ENCODE measurements around the gene MUS81. TPM values are rescaled to one million over a fixed set of nuclear protein-coding genes. Genes with fewer than 3 reads are reported as not detected.
A peak's percentile ranks its signal among the peaks of the same experiment; 100 is the strongest.

The MUS81 gene
- total RNA-seq, 1 experiment from 2014 or later: 74.6 TPM

GRCh38 chr11:65849366-65849765 lies 10.9 kb upstream of the MUS81 start:
- Mint-ChIP-seq H3K27ac (ENCODE audit: unreplicated experiment) (peak overlapping the region; percentile 59), H3K36me3 (ENCODE audit: insufficient read depth, unreplicated experiment) (peaks cover 58% of the 10 kb centered on the region), H3K27me3 (ENCODE audit: insufficient read depth, unreplicated experiment) (no peaks in the 10 kb centered on the region), H3K4me1 (ENCODE audit: low read depth, unreplicated experiment) (peaks cover 20% of the 10 kb centered on the region), H3K4me3 (ENCODE audit: unreplicated experiment) (no peak overlapping the region), H3K9me3 (ENCODE audit: unreplicated experiment) (no peaks in the 10 kb centered on the region)
- Histone ChIP-seq H3K36me3 (ENCODE audit: control insufficient read depth, insufficient read depth, low read length) (peaks cover 7% of the 10 kb centered on the region; the same call in 1 of the 2 replicates), H3K9me3 (0 out of 2 replicates have a peak, but pooled peaks cover 3% of the 10 kb centered on the region), H3K4me3 (ENCODE audit: low read depth, low read length) (no peak overlapping the region), H3K4me1 (peaks cover 25% of the 10 kb centered on the region), H3K27me3 (replicated peaks; ENCODE audit: control insufficient read depth, insufficient read depth, low read length) (no peaks in the 10 kb centered on the region)
- POLR2A ChIA-PET: interaction anchor here (0.6 to 1.8 kb wide), 3 partner anchors 9 to 274 kb away, joined by 4 to 10 read pairs (median 6); partner anchors contain the start of gene CFL1
- BruUV-seq (replicated peaks): no TSS peak
- intact Hi-C loops (cut with micrococcal nuclease; ENCODE audit: unreplicated experiment): no loop called here
- CTCF ChIA-PET: interaction anchor here (1.2 to 2.9 kb wide), 4 partner anchors 10 to 153 kb away, joined by 3 to 16 read pairs (median 6); partner anchors contain the start of genes BANF1, CCDC85B, EIF1AD and KAT5
- DNase-seq: peak in 1 of 2 experiments; percentile 63
- TF ChIP-seq CTCF (IDR thresholded peaks at IDR 0.05; ENCODE audit: insufficient read depth in 1 of 2, low read depth in 1 of 2, low read length in 1 of 2, severe bottlenecking in 1 of 2, unreplicated experiment in 1 of 2): no peak

GRCh38 chr11:65849771-65850216 lies 10.4 kb upstream of the MUS81 start:
- Mint-ChIP-seq H3K27me3 (ENCODE audit: insufficient read depth, unreplicated experiment) (no peaks in the 10 kb centered on the region), H3K27ac (ENCODE audit: unreplicated experiment) (peak overlapping the region; percentile 59), H3K4me3 (ENCODE audit: unreplicated experiment) (no peak overlapping the region), H3K36me3 (ENCODE audit: insufficient read depth, unreplicated experiment) (peaks cover 62% of the 10 kb centered on the region), H3K4me1 (ENCODE audit: low read depth, unreplicated experiment) (peaks cover 22% of the 10 kb centered on the region), H3K9me3 (ENCODE audit: unreplicated experiment) (no peaks in the 10 kb centered on the region)
- H3K4me1 ChIP-seq: peaks cover 20% of the 10 kb centered on the region
- ChIA-PET POLR2A (interaction anchor here (0.6 to 1.8 kb wide), 3 partner anchors 8 to 36 kb away, joined by 3 to 10 read pairs (median 6); partner anchors contain the start of gene CFL1), CTCF (interaction anchor here (0.7 to 2.9 kb wide), 6 partner anchors 10 to 153 kb away, joined by 3 to 16 read pairs (median 4); partner anchors contain the start of genes BANF1, CCDC85B, EIF1AD and KAT5)
- H3K4me3 ChIP-seq (ENCODE audit: low read depth, low read length): no peak overlapping the region
- no peak for TF ChIP-seq CTCF (IDR thresholded peaks at IDR 0.05; ENCODE audit: insufficient read depth in 1 of 2, low read depth in 1 of 2, low read length in 1 of 2, severe bottlenecking in 1 of 2, unreplicated experiment in 1 of 2)
- H3K27me3 ChIP-seq (replicated peaks; ENCODE audit: control insufficient read depth, insufficient read depth, low read length): no peaks in the 10 kb centered on the region
- BruUV-seq (replicated peaks): no TSS peak
- H3K36me3 ChIP-seq (ENCODE audit: control insufficient read depth, insufficient read depth, low read length): peaks cover 7% of the 10 kb centered on the region; the same call in 1 of the 2 replicates
- 0 out of 2 replicates have a peak, but pooled peaks cover 3% of the 10 kb centered on the region for H3K9me3 ChIP-seq
- intact Hi-C loops (cut with micrococcal nuclease; ENCODE audit: unreplicated experiment): no loop called here
- peak in 1 of 2 experiments; percentile 38 for DNase-seq

- DNase-seq: peak in 1 of 2 experiments; percentile 50
- Histone ChIP-seq H3K4me3 (ENCODE audit: low read depth, low read length) (no peak overlapping the region), H3K4me1 (peaks cover 18% of the 10 kb centered on the region), H3K36me3 (ENCODE audit: control insufficient read depth, insufficient read depth, low read length) (peaks cover 8% of the 10 kb centered on the region; the same call in 1 of the 2 replicates), H3K27me3 (replicated peaks; ENCODE audit: control insufficient read depth, insufficient read depth, low read length) (no peaks in the 10 kb centered on the region), H3K9me3 (0 out of 2 replicates have a peak, but pooled peaks cover 3% of the 10 kb centered on the region)
- POLR2A ChIA-PET: interaction anchor here (0.6 to 1.8 kb wide), 2 partner anchors 8 to 35 kb away, joined by 3 to 6 read pairs; partner anchors contain the start of gene CFL1
- H3K27ac Mint-ChIP-seq (ENCODE audit: unreplicated experiment): no peak overlapping the region
- no peak for TF ChIP-seq CTCF (IDR thresholded peaks at IDR 0.05; ENCODE audit: insufficient read depth in 1 of 2, low read depth in 1 of 2, low read length in 1 of 2, severe bottlenecking in 1 of 2, unreplicated experiment in 1 of 2)
- no peaks in the 10 kb centered on the region for H3K27me3 Mint-ChIP-seq (ENCODE audit: insufficient read depth, unreplicated experiment)
- peaks cover 27% of the 10 kb centered on the region for H3K4me1 Mint-ChIP-seq (ENCODE audit: low read depth, unreplicated experiment)
- H3K4me3 Mint-ChIP-seq (ENCODE audit: unreplicated experiment): no peak overlapping the region
- BruUV-seq (replicated peaks): no TSS peak
- no peaks in the 10 kb centered on the region for H3K9me3 Mint-ChIP-seq (ENCODE audit: unreplicated experiment)
- intact Hi-C loops (cut with micrococcal nuclease; ENCODE audit: unreplicated experiment): no loop called here
- CTCF ChIA-PET: interaction anchor here (0.7 to 2.9 kb wide), 5 partner anchors 9 to 138 kb away, joined by 3 to 16 read pairs (median 4); partner anchors contain the start of genes CCDC85B, KAT5 and MUS81
- peaks cover 68% of the 10 kb centered on the region for H3K36me3 Mint-ChIP-seq (ENCODE audit: insufficient read depth, unreplicated experiment)
These were observed 9.8 kb upstream of the MUS81 start for GRCh38 chr11:65850217-65851082.
